Measurements from ENCODE around the gene TBX19. TPM values are rescaled to one million over a fixed set of nuclear protein-coding genes. Genes with fewer than 3 reads are reported as not detected.

Gene TBX19
- total RNA-seq, 1 donor from 2014 or later: 3.1 TPM

DNA sequence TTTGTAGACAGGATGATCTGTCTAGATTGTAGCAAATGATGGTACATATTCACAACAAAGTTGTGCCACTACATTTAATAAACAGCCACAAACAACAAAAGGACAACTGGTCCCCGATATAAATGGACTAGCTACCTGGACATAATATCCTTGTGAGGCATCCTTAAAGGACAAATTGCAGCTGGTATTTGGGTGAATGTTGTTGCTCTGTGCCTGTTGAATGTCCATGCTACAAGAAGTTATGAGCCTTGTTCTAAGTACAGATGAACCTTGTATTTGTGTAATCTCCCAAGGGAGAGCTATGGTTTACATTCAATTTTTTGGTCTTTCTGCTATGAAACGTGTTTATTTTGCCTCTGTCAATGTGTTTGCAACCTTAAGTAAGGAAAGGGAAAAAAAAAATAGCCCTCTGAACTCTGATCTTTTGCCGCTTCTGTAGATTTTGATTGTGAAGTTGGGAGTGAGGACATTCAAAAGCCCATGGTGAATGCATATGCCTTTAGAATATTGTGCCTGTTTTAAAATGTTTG is 28.4 kb upstream of the TBX19 start:
- Histone ChIP-seq H3K4me1 (peaks cover 12% of the 10 kb centered on the region), H3K4me2 (no peak overlapping the region), H3K9me3 (ENCODE audit: low read depth) (peaks cover 16% of the 10 kb centered on the region), H3K79me2 (ENCODE audit: low read depth) (no peaks in the 10 kb centered on the region), H3K27me3 (no peaks in the 10 kb centered on the region), H3K9ac (no peak overlapping the region), H3K36me3 (no peaks in the 10 kb centered on the region), H3F3A (ENCODE audit: low read depth) (peaks cover 12% of the 10 kb centered on the region), H3K27ac (no peak overlapping the region), H4K20me1 (ENCODE audit: low read depth) (no peaks in the 10 kb centered on the region), H3K4me3 (no peak overlapping the region), H2AFZ (replicated peaks) (no peak overlapping the region)
- H3K4me3 Mint-ChIP-seq: no peak overlapping the region
- peaks cover 12% of the 10 kb centered on the region for H3K4me1 Mint-ChIP-seq
- H3K36me3 Mint-ChIP-seq: peaks cover 44% of the 10 kb centered on the region
- peaks cover 2% of the 10 kb centered on the region for H3K27me3 Mint-ChIP-seq (ENCODE audit: insufficient read depth, low read depth)
- TF ChIP-seq EZH2 (IDR thresholded peaks at IDR 0.05) (no peak), EZH2phosphoT487 (IDR thresholded peaks at IDR 0.05) (no peak)
- TF ChIP-seq, protein P1, sequence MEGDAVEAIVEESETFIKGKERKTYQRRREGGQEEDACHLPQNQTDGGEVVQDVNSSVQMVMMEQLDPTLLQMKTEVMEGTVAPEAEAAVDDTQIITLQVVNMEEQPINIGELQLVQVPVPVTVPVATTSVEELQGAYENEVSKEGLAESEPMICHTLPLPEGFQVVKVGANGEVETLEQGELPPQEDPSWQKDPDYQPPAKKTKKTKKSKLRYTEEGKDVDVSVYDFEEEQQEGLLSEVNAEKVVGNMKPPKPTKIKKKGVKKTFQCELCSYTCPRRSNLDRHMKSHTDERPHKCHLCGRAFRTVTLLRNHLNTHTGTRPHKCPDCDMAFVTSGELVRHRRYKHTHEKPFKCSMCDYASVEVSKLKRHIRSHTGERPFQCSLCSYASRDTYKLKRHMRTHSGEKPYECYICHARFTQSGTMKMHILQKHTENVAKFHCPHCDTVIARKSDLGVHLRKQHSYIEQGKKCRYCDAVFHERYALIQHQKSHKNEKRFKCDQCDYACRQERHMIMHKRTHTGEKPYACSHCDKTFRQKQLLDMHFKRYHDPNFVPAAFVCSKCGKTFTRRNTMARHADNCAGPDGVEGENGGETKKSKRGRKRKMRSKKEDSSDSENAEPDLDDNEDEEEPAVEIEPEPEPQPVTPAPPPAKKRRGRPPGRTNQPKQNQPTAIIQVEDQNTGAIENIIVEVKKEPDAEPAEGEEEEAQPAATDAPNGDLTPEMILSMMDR (IDR thresholded peaks at IDR 0.05): no peak
- H3K27ac Mint-ChIP-seq: no peak overlapping the region
- no peak for DNase-seq (ENCODE audit: low spot score)
- peaks cover 22% of the 10 kb centered on the region for H3K9me3 Mint-ChIP-seq

DNA sequence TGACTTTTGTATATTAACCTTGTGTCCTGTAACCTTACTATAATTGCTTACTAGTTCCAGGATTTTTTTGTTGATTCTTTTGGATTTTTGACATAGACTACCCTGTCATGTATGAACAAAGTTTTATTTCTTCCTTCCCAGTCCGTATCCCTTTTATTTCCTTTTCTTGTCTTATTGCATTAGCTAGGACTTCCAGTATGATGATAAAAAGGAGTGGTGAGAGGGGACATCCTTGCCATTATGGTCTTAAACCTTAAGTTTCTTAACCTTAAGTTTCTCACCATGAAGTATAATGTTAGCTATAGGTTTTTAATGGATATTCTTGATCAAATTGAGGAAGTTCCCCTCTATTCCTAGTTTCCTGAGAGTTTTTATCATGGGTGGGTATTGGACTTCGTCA is 24.5 kb upstream of the TBX19 start:
- peaks cover 27% of the 10 kb centered on the region for H3K36me3 Mint-ChIP-seq
- no peak overlapping the region for H3K4me3 Mint-ChIP-seq
- H3K9me3 Mint-ChIP-seq: peaks cover 30% of the 10 kb centered on the region
- DNase-seq (ENCODE audit: low spot score): no peak
- H3K4me1 Mint-ChIP-seq: peaks cover 3% of the 10 kb centered on the region
- Histone ChIP-seq H3K27me3 (no peaks in the 10 kb centered on the region), H3K9ac (no peak overlapping the region), H3K9me3 (ENCODE audit: low read depth) (peaks cover 16% of the 10 kb centered on the region), H4K20me1 (ENCODE audit: low read depth) (peaks cover 4% of the 10 kb centered on the region), H3K27ac (no peak overlapping the region), H3K4me3 (no peak overlapping the region), H3F3A (ENCODE audit: low read depth) (peaks cover 5% of the 10 kb centered on the region), H3K4me2 (no peak overlapping the region), H2AFZ (replicated peaks) (no peak overlapping the region), H3K4me1 (peaks cover 12% of the 10 kb centered on the region), H3K36me3 (no peaks in the 10 kb centered on the region), H3K79me2 (ENCODE audit: low read depth) (no peaks in the 10 kb centered on the region)
- no peak overlapping the region for H3K27ac Mint-ChIP-seq
- TF ChIP-seq EZH2 (IDR thresholded peaks at IDR 0.05) (no peak), EZH2phosphoT487 (IDR thresholded peaks at IDR 0.05) (no peak)
- TF ChIP-seq, protein P1 (IDR thresholded peaks at IDR 0.05): no peak
- H3K27me3 Mint-ChIP-seq (ENCODE audit: insufficient read depth, low read depth): no peaks in the 10 kb centered on the region

DNA sequence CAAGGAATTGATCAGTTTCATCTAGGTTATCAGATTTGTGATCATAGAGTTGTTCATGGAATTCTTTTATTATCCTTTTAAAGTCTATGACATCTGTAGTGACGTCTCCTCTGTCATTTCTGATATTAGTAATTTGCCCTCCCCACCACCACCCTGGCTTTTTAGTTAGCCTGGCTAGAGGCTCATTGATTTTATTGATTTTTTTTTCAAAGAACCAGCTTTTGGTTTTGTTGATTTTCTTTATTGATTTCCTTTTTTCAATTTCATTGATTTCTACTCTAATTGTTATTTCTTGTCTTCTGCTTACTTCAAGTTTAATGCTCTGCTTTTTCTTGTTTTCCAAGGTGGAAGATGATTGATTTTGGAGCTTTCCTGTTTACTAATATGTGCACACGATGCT is 23.3 kb upstream of the TBX19 start:
- peaks cover 30% of the 10 kb centered on the region for H3K9me3 Mint-ChIP-seq
- Histone ChIP-seq H3F3A (ENCODE audit: low read depth) (peaks cover 5% of the 10 kb centered on the region), H2AFZ (replicated peaks) (no peak overlapping the region), H3K9ac (no peak overlapping the region), H3K27ac (no peak overlapping the region), H3K36me3 (no peaks in the 10 kb centered on the region), H3K4me1 (peaks cover 12% of the 10 kb centered on the region), H3K27me3 (no peaks in the 10 kb centered on the region), H3K79me2 (ENCODE audit: low read depth) (no peaks in the 10 kb centered on the region), H3K9me3 (ENCODE audit: low read depth) (peaks cover 16% of the 10 kb centered on the region), H4K20me1 (ENCODE audit: low read depth) (peaks cover 4% of the 10 kb centered on the region), H3K4me3 (no peak overlapping the region), H3K4me2 (no peak overlapping the region)
- H3K4me1 Mint-ChIP-seq: peaks cover 3% of the 10 kb centered on the region
- no peak for DNase-seq (ENCODE audit: low spot score)
- H3K4me3 Mint-ChIP-seq: no peak overlapping the region
- TF ChIP-seq, protein P1 (IDR thresholded peaks at IDR 0.05): no peak
- TF ChIP-seq EZH2phosphoT487 (IDR thresholded peaks at IDR 0.05): no peak
- TF ChIP-seq EZH2 (IDR thresholded peaks at IDR 0.05): no peak
- no peak overlapping the region for H3K27ac Mint-ChIP-seq
- H3K36me3 Mint-ChIP-seq: peaks cover 25% of the 10 kb centered on the region
- H3K27me3 Mint-ChIP-seq (ENCODE audit: insufficient read depth, low read depth): no peaks in the 10 kb centered on the region
